ENCODE data around the gene TM9SF1.

The TM9SF1 gene

GRCh38 chr14:24198814-24199524 lies 3.7 kb upstream of the TM9SF1 start:
- DNase-seq, result no peak

- no peak for DNase-seq
These were observed 1.8 kb upstream of the TM9SF1 start for GRCh38 chr14:24197056-24197450.

DNA sequence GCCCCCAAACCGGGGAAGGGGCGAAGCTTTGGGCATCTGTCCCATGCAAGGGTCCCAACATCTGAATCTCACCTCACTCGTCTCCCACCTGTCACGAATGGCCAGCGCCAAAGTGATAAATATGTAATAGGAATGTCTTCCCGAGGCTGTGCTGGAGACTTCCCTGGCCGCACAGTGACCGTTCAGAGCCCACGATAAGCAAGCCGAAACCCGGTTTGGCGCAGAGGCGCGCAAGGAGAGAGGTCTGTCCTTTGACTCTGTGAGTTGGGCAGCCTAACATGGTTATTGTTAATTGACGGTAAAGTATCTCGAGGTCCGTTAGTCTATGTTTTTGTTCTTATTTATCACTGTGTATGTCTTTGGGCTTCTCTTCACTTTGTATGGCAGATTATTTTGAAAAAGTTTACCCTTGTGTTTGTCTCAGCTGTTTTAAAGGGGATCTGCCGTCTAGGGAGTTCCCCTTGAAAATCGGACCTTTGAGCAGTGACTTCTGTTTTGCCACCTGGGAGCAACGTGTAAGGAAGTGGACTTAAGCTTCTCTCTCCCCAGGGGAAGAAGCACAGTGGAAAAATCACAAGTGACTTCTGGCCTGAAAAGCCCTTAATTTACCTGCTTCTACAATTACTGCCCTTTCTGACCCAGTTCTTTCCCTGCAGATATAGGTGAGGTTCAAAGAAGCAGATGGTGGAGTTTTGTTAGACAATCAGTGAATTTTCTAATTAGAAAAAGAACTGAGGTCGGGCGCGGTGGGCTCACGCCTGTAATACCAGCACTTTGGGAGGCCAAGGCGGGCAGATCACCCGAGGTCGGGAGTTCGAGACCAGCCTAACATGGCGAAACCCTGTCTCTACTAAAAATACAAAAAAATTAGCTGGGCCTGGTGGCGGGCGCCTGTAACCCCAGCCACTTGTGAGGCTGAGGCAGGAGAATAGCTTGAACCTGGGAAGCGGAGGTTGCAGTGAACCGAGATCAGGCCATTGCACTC lies 1.1 kb upstream of the TM9SF1 start:
- no peak for DNase-seq

DNA sequence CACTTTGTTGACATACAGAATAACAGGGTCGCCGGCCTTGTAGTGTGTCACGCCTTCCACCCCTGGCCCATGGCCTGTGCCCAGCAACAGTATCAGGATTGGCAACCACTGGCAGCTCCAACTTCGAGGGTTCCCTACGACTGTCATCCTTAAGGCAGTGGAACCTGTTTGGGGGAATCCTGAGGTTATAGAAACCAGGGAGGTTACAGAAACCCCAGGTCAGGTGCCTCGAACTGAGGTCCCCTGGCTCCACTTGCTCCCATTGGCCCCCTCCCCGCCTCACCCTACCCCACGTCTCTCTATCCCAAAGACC lies 412 bp downstream of the TM9SF1 start:
- no peak for DNase-seq

DNA sequence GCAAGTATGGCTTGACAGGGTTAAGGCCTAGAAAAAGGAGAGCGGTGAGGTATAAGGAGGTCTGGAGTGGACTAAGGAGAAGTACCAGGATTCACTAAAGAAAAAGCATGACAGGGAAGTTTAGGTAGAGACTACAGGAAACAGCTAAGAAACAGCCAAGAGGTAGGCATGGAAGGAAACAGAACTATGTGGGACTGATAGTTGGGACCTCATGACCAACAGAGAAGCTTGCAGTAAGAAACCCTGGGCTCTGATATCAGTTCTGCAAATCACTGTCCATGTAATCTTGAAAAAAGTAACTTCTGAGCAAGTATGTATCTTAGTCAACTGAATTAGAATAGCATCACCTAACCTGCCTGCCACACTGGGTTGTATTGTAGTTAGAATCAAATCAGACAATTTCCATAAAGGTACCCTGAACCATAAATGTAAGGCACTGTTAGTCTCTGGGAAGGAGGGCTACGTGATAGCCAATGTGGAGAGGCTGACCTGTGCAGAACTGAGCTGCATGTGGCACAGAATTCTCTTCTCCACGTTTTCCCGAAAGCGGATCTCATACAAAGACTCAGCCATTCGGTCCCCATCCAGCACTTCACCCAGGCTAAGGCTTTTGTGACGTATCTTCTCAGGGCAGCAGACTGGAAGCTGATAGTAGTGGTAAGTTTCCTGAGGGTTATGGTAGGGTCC lies 912 bp downstream of the TM9SF1 start:
- no peak for DNase-seq

DNA sequence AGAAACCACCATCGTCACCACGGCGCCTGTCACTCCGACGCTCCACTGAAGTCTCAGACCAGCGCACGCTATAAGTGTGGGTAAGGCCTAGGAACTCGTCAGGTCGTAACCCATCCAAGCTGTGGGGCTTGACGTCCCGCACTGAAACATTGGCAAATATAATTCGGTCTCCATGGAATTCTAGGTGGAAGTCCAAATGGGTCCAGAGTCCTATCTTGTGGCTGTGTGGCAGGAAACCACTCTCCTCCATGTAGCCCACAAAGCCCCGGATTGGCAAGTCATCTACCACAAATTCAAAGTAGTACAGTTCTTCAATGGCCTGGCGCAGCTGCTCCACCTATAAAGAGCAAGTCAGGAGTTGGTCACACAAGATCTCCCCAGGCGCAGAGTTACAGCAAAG lies 2.3 kb downstream of the TM9SF1 start:
- no peak for DNase-seq

DNA sequence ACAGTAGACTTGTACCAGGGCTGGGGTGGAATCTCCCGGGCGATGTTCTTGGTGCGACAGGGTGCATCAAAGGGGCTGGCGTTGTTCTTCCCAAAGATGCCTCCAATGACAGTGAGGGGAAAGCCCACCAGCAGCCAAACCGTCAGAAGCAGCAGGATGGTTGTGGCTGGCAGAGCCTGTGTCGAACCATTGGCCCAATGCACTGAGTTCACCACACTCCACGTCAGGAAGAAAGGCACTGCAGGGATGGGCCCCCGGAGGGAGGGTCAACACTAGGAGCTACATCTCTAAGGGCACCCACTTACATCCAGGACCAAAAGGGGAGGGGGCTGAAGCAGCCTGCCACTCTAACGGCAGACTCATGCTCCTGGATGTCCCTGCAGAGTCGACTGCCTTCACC lies 4.8 kb downstream of the TM9SF1 start:
- no peak for DNase-seq

GRCh38 chr14:24189460-24189859 lies 5.8 kb downstream of the TM9SF1 start:
- no peak for DNase-seq

DNA sequence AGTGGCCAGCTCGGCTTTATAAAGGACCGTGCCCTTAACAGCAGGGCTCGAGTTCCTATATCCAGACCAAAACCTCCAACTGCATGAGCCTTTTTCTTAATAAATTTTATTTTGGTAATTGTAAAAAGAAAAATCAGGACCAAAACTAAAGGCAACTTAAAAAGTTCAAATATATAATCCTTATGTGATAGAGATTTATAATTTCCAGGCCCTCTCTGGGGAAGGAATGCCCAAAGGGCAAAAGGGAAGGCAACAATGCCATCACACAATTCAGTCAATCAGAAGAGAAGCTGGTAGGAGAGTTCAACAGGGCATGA lies 6.2 kb downstream of the TM9SF1 start:
- no peak for DNase-seq

- peak; percentile 59 to 97 (median 93) for DNase-seq
These were observed 6.8 kb downstream of the TM9SF1 start, which contains the start of gene IPO4 for GRCh38 chr14:24188251-24189058. IPO4 (minus strand) TSS chr14:24188816; CDS start chr14:24188787, 29 bp downstream.

DNA sequence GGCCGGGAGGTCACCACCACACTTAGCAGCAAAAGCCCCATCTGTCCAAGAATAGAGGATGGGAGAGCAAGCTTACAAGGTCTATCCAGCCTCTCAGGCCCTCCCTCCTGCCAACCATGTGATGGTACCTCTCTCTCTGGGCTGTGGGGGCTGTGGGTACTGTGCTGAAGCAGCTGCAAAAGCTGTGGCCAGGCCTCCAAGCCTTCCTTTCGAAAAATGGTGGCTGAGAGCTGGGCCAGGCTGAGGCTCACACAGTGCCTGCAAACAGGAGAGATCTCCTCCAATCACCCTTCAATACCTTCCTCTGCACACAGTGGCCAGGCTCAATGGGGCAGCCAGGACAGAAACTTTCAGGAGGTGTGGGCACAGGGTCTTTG lies 7.7 kb downstream of the TM9SF1 start:
- DNase-seq, result no peak

DNA sequence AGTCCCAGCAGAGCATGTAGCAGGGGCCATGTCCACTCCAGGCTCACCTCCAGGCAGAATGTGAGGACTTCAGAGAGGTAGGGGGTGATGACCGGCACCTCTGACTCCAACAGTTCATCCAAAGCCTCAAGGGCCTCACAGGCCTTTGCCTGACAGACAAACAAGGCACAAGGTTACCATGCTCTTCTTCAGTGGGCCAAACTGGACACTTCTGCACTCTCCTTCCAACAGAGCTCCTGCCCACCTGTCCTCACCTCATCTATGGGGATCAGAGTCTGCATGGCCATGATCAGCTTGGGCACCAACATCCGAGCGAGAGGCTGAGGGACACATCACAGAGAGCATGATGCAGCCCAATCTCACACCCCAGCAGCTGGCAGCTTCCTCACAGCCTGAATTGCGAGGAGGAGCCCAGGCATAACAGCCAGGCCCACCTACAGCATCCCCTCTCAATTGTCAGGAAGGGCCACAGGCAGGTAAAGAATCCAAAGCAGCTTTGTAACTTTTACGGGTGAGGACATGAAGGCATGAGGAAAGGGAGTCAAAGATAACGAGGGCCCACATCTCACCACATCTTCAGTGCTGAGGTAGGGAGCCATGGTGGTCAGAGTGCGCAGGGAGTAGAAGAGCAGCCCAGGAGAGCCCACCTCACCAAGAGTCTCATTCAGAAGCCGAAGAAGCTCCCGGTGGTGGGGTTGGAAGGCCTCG lies 8.3 kb downstream of the TM9SF1 start:
- DNase-seq, result no peak

DNA sequence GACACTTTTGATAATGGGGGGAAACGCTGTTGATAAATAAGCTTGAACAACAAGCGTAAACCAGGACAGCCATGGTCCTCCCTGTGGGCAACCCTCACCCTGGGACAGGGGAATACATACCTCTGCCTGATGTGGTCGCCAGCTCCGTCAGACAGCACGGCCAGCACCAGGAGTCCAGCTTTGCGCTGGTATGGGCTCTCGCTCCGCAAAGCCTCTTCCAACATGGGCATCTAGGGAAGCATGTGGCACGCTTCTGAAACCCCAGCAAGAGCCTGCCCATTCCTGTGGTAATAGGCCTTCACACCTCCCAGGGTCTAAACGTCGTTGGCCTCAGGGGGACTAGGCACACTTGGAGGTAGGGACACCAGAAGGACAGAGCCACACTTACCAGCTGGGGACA lies 9.5 kb downstream of the TM9SF1 start:
- no peak for DNase-seq

DNA sequence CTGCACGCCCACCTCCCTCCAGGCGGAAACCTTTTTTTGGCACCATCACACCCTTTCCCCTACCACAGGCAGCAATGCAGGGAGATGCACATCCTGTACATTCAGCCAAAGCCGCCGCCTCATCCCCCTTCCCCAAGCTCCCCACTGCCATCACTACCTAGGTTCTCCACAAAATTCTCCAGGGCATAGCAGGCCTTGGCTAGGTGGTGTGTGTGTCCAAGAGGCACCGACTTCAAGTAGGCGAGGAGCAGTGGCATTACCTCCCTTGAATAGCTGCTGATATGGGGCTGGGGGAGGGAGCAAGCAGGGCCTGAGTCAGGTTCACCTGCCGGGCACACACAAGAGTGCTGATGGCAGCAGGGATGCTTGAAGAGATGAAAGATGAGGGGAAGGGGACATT lies 10.2 kb downstream of the TM9SF1 start:
- DNase-seq, result no peak

DNA sequence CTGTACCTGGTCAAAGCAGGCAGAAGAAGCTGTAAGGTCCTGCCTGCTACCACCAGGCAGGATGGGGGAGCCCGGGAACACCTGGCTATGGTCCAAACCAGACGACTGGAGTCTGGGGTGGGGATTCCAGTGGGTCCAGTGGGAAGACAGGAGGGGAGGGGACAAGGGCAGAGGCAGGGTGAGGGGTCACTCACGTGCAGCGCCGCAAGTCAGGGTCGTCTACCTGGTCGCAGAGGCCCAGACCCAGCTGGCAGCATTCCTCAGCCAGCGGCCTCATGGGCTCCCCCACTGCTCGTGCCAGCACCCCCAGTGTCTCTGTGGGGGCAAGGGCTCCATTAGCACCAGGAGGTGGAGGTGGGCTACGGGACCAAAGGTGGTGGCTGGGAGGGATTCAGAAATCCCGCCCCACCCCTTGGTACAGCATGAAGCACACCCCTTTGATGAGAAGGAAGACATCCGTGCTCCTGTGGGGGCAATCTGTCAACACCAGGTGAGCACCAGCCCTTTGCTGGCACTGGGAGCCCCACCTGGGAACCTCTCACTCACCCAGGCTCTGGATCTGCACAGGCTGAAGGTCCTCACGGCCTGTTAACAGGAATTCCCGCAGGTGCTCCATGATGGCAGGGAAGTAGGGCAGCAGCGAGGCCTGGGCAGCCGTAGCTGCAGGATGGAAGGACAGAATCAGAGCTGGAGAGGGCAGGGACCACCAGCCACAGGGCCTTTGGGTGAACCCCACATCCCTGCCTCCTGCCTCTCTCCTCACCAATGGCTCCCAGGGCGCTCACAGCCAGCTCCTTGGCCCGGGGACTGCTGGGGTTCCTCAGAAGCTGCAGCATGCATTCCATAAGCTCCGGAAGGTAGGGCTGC lies 10.9 kb downstream of the TM9SF1 start:
- DNase-seq, result no peak

GRCh38 chr14:24183014-24183481 lies 12.2 kb downstream of the TM9SF1 start:
- no peak for DNase-seq

DNA sequence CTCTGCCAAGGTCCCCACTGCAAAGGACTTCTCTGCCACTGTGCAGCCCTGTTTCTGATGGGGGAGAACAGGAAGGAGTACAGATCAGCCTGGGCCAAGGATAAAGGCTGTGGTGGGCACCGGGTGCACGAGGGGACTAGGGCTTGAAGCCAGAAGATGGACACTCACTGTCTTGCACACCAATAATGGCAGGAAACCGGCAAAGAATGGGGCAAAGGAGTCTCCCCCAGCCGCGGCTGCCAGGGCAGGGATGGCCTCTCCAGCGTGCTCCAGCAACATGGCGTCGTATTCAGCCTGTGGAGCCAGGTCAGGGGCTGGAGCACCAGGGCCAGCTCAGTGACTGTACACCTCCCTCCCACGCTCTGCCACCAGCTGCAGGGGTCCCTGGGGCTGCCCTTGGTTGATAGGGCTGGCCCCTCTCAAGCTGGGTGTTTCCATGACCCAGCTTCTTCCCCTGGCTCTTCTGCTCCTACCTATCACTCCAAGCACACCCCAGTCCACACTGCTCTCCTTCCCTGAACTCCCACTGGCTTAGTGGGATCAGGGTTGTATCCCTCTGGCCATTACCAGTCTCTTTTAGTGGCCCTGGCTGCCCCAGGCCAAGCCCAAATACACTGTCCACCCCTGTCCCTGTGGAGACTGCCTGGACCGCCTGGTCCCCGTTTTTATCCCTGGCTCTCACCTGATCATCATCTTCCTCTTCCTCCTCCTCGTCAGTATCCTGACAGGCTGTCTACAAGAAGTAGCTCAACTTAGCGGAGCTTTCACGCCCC lies 12.9 kb downstream of the TM9SF1 start:
- no peak for DNase-seq

- DNase-seq, result no peak
These were observed 13.7 kb downstream of the TM9SF1 start for GRCh38 chr14:24181371-24182077.

Data from nucleus accumbens (tissue), 56 donors.